Limb (tissue), 2 donors: ENCODE measurements around the gene AK5.
"Not testable (repeated sequence)": the region's sequence is repeated elsewhere in the genome, so short reads cannot be mapped to it uniquely, and the experiment has no call there.

Source experiments
- DNase-seq, 2 donors: peaks; one replicate each; pipeline ENCODE4 v3.0.0-alpha.2; 2016; ENCODE audit errors: extremely low spot score in 2 of 2

The AK5 gene

GRCh38 chr1:77498918-77499317 lies 217.1 kb downstream of the AK5 start:
- no peak for DNase-seq

DNA sequence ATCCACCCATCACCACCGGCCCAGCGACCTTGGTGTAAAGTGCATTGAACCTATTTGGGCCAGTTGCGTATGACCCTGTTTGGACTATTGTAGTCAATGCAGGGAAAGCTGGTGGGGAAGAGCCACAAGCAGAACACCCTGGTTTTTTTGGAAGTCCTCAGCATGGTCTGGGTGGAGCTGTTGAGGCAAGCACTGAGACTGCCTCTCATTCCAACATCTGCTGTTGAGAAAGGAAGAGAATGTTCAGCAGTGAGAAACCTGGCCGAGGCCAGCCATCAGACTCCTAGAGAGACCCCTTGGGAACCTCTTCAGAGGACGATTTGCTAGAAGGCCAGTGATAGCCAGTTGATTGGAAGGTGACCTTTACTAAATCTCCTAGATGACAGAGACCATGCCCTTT lies 217.6 kb downstream of the AK5 start:
- DNase-seq, result no peak

DNA sequence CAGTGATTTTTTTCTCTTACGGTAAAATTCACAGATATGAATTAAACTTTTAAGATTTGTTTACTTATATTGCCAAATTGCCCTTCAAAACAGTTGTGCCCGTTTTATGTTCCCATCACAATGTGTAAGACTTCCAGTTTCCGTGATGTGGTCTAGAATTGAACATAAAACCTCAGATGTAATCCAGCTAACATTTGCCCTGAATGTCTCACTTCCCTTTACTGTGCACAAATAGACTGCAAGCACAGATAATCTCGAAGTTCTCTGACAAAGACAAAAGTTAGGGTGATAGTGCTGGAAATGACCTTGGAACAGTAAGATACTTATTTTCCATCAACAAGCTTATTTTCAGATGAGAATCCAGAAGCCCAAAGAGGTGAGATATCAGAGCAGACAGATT lies 223.2 kb downstream of the AK5 start:
- no peak for DNase-seq

GRCh38 chr1:77506771-77507170 lies 225.0 kb downstream of the AK5 start:
- no peak for DNase-seq

GRCh38 chr1:77509051-77509492 lies 227.3 kb downstream of the AK5 start:
- no peak for DNase-seq

- no peak for DNase-seq
These were observed 228.1 kb downstream of the AK5 start for GRCh38 chr1:77509898-77510297.

GRCh38 chr1:77511440-77511840 lies 229.6 kb downstream of the AK5 start:
- no peak for DNase-seq

DNA sequence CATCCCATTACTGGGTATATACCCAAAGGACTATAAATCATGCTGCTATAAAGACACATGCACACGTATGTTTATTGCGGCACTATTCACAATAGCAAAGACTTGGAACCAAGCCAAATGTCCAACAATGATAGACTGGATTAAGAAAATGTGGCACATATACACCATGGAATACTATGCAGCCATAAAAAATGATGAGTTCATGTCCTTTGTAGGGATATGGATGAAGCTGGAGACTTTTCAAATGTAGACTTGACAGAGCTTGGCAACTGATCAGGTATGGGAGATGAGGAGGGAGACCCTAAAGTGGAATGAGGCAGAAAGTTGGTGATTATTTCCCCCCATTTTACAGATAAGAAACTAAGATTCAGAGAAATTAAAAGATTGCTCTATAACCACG lies 230.8 kb downstream of the AK5 start:
- DNase-seq, result not testable (repeated sequence)

DNA sequence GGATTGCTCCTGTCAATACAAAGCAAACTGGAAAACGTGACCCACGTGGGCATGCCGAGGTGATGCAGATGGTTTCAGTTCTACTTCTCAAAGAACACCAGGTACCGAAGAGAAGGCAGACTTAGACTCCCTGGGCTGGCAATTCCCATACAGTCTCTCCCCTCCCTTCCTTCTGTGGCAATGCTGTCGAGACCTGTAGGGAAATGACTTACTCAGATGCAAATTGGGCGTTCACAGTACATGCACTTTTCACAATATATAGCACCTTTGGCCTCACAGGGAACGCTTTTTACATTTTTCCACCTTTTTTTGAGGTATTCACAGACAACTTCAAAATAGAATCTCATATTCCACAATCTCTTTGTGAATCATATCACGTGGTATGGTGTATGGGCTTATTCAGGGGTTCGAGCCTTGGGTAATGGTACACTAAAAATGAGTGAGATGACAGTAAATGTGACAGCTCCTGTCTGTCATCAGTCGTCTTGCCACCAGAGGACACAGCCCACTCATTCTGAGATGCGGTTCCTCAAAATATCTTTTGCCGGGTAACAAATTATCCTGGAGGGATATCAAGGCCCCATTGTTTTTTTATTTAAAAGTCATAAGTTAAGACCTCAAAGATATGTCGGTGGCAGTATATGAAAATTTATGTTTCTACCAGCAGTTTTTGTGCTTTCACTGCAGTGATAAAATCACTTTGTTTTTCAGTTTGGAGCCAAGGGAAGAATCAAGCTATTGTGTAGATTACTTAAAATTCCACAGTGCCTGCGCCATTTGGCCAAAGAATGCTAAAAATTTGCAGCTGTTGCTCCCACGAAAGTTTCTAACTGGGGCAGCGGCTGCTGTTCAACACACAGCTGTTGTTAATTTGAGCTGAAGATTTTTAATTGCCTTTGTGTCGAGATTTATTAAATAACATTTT lies 232.3 kb downstream of the AK5 start:
- peak in 1 of 2 donors; percentile 84 for DNase-seq

DNA sequence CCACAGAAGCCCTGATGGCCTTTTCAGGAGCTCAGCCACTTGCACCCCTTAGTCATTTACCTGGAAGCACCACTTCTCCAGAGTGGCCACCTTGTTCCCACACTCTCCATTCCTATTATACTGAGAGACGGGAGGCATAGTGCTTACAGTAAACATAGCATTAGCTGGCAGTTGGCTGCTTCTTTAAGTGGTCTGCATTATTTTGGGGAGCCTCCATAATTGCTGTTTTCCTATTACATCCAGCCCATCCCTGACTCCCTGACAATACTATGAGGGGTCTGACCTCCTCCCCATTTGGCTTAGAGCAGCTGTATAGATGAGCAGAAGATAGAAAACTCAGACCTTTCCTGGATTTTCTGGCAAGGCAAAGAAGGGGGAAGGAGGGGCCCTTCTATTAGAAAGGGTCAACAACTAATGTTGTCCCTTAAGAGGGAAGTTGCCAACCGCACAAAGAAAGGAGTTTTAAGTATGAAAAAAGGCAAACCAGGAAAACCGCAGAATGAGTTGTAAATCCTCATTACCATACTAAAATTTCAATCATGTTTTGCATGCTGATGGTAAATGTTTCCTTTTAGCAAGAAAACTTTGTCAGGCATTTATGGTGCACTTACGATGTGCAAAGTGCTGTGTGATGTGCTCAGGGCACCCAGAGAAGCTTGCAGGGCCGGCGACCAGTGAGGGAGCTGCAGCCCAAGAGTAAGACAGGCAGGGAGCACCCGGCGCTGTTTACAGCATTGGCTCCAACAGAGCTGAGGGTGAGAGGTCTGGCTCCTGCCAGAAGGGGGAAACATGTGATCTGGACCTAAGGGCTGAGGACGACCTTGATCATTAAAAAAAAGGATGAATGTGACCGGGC lies 233.3 kb downstream of the AK5 start:
- peak in 1 of 2 donors; percentile 33 for DNase-seq

- DNase-seq, result no peak
These were observed 234.3 kb downstream of the AK5 start for GRCh38 chr1:77516106-77516505.

DNA sequence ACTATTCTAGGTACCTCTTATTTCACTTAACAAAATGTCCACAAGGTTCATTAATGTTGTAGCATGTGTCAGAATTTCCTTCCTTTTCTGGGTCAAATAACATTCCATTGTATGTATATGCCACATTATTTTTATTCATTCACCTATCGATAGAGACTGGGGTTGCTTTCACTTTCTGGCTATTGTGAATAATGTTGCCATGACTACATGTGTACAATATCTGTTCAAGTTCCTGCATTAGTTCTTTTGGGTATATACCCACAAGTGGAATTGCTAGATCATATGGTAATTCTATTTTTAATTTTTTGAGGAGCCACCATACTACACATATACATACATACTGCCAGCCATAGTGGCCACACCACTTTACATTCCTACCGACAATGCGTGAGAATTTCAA lies 242.2 kb downstream of the AK5 start:
- no peak for DNase-seq

DNA sequence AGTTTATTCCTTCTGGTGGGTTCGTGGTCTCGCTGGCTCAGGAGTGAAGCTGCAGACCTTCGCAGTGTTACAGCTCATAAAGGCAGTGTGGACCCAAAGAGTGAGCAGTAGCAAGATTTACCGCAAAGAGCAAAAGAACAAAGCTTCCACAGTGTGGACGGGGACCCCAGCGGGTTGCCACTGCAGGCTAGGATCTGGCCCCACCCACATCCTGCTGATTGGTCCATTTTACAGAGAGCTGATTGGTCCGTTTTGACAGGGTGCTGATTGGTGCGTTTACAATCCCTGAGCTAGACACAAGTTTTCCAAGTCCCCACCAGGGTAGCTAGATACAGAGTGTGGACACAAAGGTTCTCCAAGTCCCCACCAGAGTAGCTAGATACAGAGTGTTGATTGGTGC lies 249.3 kb downstream of the AK5 start:
- not testable (repeated sequence) for DNase-seq

DNA sequence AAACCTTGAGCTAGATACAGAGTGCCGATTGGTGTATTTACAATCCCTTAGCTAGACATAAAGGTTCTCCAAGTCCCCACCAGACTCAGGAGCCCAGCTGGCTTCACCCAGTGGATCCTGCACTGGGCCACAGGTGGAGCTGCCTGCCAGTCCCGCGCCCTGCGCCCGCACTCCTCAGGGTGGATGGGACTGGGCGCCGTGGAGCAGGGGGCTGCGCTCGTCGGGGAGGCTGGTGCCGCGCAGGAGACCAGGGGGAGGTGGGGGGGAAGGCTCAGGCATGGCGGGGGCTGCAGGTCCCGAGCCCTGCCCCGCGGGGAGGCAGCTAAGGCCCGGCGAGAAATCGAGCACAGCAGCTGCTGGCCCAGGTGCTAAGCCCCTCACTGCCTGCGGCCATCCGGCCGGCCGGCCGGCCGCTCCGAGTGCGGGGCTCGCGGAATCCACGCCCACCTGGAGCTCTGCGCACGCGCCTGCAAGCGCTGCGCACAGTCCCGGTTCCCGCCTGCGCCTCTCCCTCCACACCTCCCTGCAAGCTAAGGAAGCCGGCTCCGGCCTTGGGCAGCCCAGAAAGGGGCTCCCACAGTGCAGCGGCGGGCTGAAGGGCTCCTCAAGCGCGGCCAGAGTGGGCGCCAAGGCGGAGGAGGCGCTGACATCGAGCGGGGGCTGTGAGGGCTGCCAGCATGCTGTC lies 249.9 kb downstream of the AK5 start:
- DNase-seq, result not testable (repeated sequence)

GRCh38 chr1:77532641-77533040 lies 250.8 kb downstream of the AK5 start:
- no peak for DNase-seq

- peak; percentile 72 for DNase-seq
These were observed 252.0 kb downstream of the AK5 start for GRCh38 chr1:77533660-77534305.

- no peak for DNase-seq
These were observed 252.6 kb downstream of the AK5 start for GRCh38 chr1:77534456-77534855.

DNA sequence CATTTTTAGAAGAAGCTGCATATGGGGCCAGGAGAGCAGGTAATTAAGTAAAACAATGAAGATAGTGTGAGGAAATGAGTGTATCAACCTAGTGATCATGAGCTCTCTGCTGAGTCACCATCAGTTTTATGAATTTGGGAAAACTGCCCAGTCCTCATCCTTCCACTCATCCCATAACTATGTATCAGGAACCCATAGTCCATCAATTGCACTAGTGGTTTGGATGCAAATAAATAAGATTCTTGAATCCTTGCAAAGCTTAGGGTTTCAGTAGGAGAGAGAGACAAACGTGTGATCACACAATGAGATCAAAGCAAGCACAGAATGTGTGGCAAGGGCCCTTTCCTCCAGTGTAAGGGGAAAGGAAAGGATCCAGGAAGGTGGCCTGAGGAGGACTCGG lies 255.0 kb downstream of the AK5 start:
- no peak for DNase-seq

DNA sequence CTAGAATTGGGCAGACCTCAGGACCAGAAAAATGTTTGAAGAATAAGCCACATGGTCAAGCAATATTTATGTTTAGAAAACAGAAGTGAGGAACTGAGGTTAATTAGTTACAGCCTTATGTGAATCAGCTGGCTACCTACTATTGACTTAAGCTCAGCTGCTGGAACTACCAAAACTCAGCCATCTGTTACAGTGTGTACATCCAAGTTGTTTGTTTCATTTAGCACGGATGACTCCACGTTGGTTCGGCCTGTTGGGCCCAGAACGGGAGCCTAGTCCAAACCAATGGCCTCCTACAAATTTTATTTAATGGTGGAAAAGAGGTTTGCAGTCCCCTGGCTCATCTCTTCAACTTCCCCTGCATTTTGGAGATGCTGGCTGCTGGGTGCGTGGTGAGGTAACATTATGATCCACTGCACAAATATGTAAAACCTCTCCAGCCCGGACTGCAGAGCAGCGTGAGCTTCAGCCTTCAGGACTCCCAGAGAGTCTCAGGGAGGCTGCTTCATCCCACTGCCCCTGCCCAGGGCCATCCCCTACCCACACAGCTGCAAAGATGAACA lies 257.2 kb downstream of the AK5 start:
- no peak for DNase-seq

- DNase-seq, result no peak
These were observed 257.8 kb downstream of the AK5 start for GRCh38 chr1:77539519-77540142.
